ENCODE measurements around the gene SYNGR1. TPM values are rescaled to one million over a fixed set of nuclear protein-coding genes. Genes with fewer than 3 reads are reported as not detected.

Gene SYNGR1
- total and polyA plus RNA-seq, 2 of the 8 experiments (the other 6 are each of a cell fraction or from before 2014, with no cell fraction given) = 32.5 to 84.7 TPM

DNA sequence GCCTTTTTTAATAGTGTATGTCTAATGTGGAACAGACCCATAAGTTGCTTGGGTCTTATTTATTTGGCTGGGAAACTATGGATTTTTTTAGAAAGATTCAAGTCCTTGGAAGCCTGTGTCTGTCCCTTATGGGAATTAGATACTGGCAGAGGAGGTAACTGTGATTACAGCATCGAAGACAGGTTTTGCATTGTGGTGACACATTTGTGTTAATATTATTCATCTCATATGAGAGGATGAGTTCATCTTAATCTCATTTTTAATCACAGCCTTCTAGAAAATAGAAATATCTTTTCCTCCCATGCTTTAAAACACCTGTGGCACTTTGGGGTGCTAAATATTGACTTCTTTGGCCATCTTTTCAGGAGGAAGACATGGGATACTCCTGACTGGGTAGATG lies 59.0 kb downstream of the SYNGR1 start:
- no peak overlapping the region for H4K8ac ChIP-seq (ENCODE audit: extremely low read depth, insufficient read depth, low read length)
- no peak overlapping the region for H2BK5ac ChIP-seq (ENCODE audit: low read depth, low read length)
- DNase-seq (ENCODE audit: low read depth in 1 of 2, low spot score in 2 of 2) (no peak), FAIRE-seq (no peak)
- no peaks in the 10 kb centered on the region for H3K9me3 ChIP-seq (ENCODE audit: insufficient read depth in 2 of 2, low read depth in 1 of 2, low read length in 1 of 2)
- H3K18ac ChIP-seq (ENCODE audit: extremely low read depth, low read length) = no peak overlapping the region
- no peak overlapping the region for H2BK12ac ChIP-seq (ENCODE audit: low read depth, low read length)
- no peak overlapping the region for H3K56ac ChIP-seq (replicated peaks; ENCODE audit: insufficient read length, low read depth, low read length)
- H3K79me2 ChIP-seq (ENCODE audit: control insufficient read depth in 1 of 2, insufficient read depth in 2 of 2, low read length in 2 of 2) = peaks cover 0 to 6% of the 10 kb centered on the region in 2 experiments; a peak in 1 of 4 replicates
- H3K4me3 ChIP-seq (ENCODE audit: extremely low read depth in 1 of 4, insufficient read depth in 2 of 4, low read depth in 3 of 4, low read length in 4 of 4) = no peak overlapping the region
- H3K27ac ChIP-seq (ENCODE audit: low read depth, low read length) = no peak overlapping the region
- no peak overlapping the region for H2AFZ ChIP-seq (ENCODE audit: low read length)
- no peak overlapping the region for H4K5ac ChIP-seq (ENCODE audit: insufficient read length, low read depth, low read length)
- no peak overlapping the region for H2AK5ac ChIP-seq (ENCODE audit: low read depth, low read length)
- H3K23me2 ChIP-seq (ENCODE audit: low read depth, low read length) = no peaks in the 10 kb centered on the region
- no peak overlapping the region for H3K9ac ChIP-seq (replicated peaks in 1 of 4; ENCODE audit: extremely low read depth in 1 of 4, low read depth in 3 of 4, low read length in 3 of 4)
- no peak overlapping the region for H2BK20ac ChIP-seq (ENCODE audit: low read length)
- no peaks in the 10 kb centered on the region; a peak in 1 of 7 replicates for H3K4me1 ChIP-seq (replicated peaks in 1 of 4; ENCODE audit: control insufficient read depth in 3 of 4, insufficient read depth in 4 of 4, low read length in 3 of 4)
- H3K4me2 ChIP-seq (ENCODE audit: insufficient read depth in 1 of 2, low read depth in 2 of 2, low read length in 2 of 2) = no peak overlapping the region
- CTCF ChIA-PET (ENCODE audit: partially characterized antibody) = interaction anchor here (0.7 kb wide), 1 partner anchor 9 kb away, joined by 4 read pairs; the partner anchor contains the start of gene TAB1
- H3K14ac ChIP-seq (ENCODE audit: insufficient read length) = no peak overlapping the region
- H4K91ac ChIP-seq (replicated peaks; ENCODE audit: insufficient read length, low read length) = no peak overlapping the region
- no peaks in the 10 kb centered on the region for H3K27me3 ChIP-seq (replicated peaks in 1 of 4; ENCODE audit: control insufficient read depth in 3 of 4, extremely low read depth in 1 of 4, insufficient read depth in 3 of 4, low read length in 3 of 4)
- H3K79me1 ChIP-seq (ENCODE audit: low read depth, low read length) = peaks cover 2% of the 10 kb centered on the region; the same call in 1 of the 2 replicates
- POLR2A ChIA-PET (ENCODE audit: partially characterized antibody) = interaction anchor here (0.9 to 1.3 kb wide), 2 partner anchors 9 to 91 kb away, joined by 3 to 5 read pairs; partner anchors contain the start of gene TAB1
- H3K4ac ChIP-seq (replicated peaks; ENCODE audit: insufficient read length, low read depth, low read length) = no peak overlapping the region
- H2BK15ac ChIP-seq (ENCODE audit: low read length) = no peak overlapping the region
- no peak overlapping the region for H3K23ac ChIP-seq (ENCODE audit: insufficient read length)
- 100% methylated on average over 1 of the region's 1 CpG; no CpG with 5 or more reads in 1 of the 2 experiments for WGBS, 2 experiments (ENCODE audit: extremely low coverage in 1 of 2, insufficient coverage in 1 of 2, insufficient read length in 1 of 2, insufficient replicate concordance in 2 of 2, low coverage in 1 of 2, low lambda C conversion rate in 2 of 2, missing lambda C conversion rate in 1 of 2)
- no peaks in the 10 kb centered on the region for H3K36me3 ChIP-seq (ENCODE audit: control insufficient read depth in 2 of 4, insufficient read depth in 4 of 4, low read length in 3 of 4)
- H2BK120ac ChIP-seq (replicated peaks; ENCODE audit: low read depth, low read length) = no peak overlapping the region
- H4K20me1 ChIP-seq (replicated peaks in 1 of 2; ENCODE audit: control insufficient read depth in 1 of 2, insufficient read depth in 2 of 2, low read length in 2 of 2) = peaks cover 0 to 2% of the 10 kb centered on the region in 2 experiments
